ENCODE results near the gene ANP32E.

GRCh38 chr1:150173141-150173585 is 62.7 kb downstream of the ANP32E start:
- TF ChIP-seq BHLHE40 (IDR thresholded peaks at IDR 0.05; ENCODE audit: low read length) (no peak), MYNN (IDR thresholded peaks at IDR 0.05) (no peak), MYNN (CRISPR knock-in tag; IDR thresholded peaks at IDR 0.05) (no peak), CTCF (IDR thresholded peaks at IDR 0.05 in 2 of 3, conservative IDR thresholded peaks at IDR 0.05 in 1 of 3; ENCODE audit: insufficient read depth in 2 of 3, low read depth in 1 of 3, low read length in 3 of 3) (no peak), MEF2A (IDR thresholded peaks at IDR 0.05; ENCODE audit: control insufficient read depth, low read depth, low read length) (no peak), ZBTB7A (IDR thresholded peaks at IDR 0.05; ENCODE audit: borderline replicate concordance, control insufficient read depth, low read depth, low read length) (no peak), SIN3A (IDR thresholded peaks at IDR 0.05; ENCODE audit: borderline replicate concordance in 2 of 2, control insufficient read depth in 1 of 2, low read depth in 2 of 2, low read length in 2 of 2) (no peak), POU5F1 (IDR thresholded peaks at IDR 0.05; ENCODE audit: borderline replicate concordance, low read depth, low read length, partially characterized antibody) (no peak), NR1H2 (CRISPR knock-in tag; IDR thresholded peaks at IDR 0.05) (no peak)

Data from K562 (cell line).